Activated naive CD8-positive, alpha-beta T cell treated with anti-CD3 and anti-CD28 coated beads for 36 hours (primary cell): ENCODE measurements around the gene KLK15. TPM values are rescaled to one million over a fixed set of nuclear protein-coding genes. Genes with fewer than 3 reads are reported as not detected.
"Not testable (repeated sequence)": the region's sequence is repeated elsewhere in the genome, so short reads cannot be mapped to it uniquely, and the experiment has no call there.

Experiments used
- DNase-seq: peaks from one replicate; pipeline ENCODE4 v3.0.0; 2021
- H3K27ac Mint-ChIP-seq: one replicate; pipeline ENCODE4 v1.8.0; 2022; ENCODE audit warnings: mild to moderate bottlenecking, moderate library complexity, mixed read lengths
- H3K27me3 Mint-ChIP-seq: one replicate; pipeline ENCODE4 v1.8.0; 2022; ENCODE audit warnings: mild to moderate bottlenecking, mixed read lengths
- H3K36me3 Mint-ChIP-seq: one replicate; pipeline ENCODE4 v1.8.0; 2021; ENCODE audit warnings: mild to moderate bottlenecking, mixed read lengths
- H3K4me1 Mint-ChIP-seq: one replicate; pipeline ENCODE4 v1.8.0; 2021; ENCODE audit warnings: mixed read lengths
- H3K4me3 Mint-ChIP-seq: one replicate; pipeline ENCODE4 v1.8.0; 2022; ENCODE audit warnings: mild to moderate bottlenecking, moderate library complexity, mixed read lengths
- H3K9me3 Mint-ChIP-seq: one replicate; pipeline ENCODE4 v1.8.0; 2022; ENCODE audit warnings: mixed read lengths
- total RNA-seq, 2 experiments: library from RNA; stranded (reverse); gene quantifications; one replicate each; pipeline ENCODE4 v1.2.3, GENCODE V29; 2021

The KLK15 gene
- total RNA-seq, 2 experiments from 2014 or later = not detected

DNA sequence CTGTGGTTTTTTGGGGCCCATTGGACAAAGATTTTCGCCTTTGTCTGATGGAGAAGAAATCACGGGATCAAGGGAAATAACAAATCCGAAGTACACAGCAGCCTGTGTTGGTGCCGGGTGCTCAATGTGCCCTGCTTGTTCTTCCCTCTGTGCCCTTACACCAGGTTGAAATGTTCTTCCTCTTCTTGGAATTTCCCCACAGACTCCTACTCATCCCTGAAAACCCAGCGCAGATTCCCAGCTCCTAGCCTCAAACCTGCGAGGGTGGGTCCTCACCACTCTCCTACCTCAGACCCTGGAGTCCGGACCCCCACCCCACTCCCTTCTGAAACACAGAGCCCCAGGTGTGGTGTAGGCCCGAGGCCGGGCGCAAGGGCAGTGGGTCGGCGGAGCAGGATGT lies 48.0 kb downstream of the KLK15 start:
- no peak overlapping the region for H3K27ac Mint-ChIP-seq
- DNase-seq = no peak
- no peak overlapping the region for H3K4me3 Mint-ChIP-seq
- no peaks in the 10 kb centered on the region for H3K9me3 Mint-ChIP-seq
- H3K4me1 Mint-ChIP-seq = no peaks in the 10 kb centered on the region
- peaks cover 32% of the 10 kb centered on the region for H3K27me3 Mint-ChIP-seq
- no peaks in the 10 kb centered on the region for H3K36me3 Mint-ChIP-seq

DNA sequence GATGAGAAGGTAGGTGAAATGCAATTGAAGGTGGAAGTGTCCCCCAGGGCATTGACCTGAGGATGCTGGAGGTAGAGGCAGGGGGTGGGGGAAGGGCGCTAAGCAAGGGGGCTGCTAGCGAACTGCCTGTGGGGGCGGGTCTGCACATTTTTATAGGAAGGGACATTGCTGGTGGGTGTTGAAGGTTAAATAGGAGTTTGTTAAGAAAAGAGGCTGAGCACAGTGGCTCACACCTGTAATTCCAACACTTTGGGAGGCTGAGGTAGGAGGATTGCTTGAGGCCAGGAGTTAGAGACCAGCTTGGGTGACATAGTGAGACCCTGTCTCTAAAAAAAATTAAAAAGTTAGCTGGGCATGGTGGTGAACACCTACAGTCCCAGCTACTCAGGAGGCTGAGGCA lies 48.7 kb downstream of the KLK15 start:
- no peak for DNase-seq
- no peaks in the 10 kb centered on the region for H3K36me3 Mint-ChIP-seq
- no peak overlapping the region for H3K27ac Mint-ChIP-seq
- no peak overlapping the region for H3K4me3 Mint-ChIP-seq
- no peaks in the 10 kb centered on the region for H3K4me1 Mint-ChIP-seq
- peaks cover 38% of the 10 kb centered on the region for H3K27me3 Mint-ChIP-seq
- H3K9me3 Mint-ChIP-seq = no peaks in the 10 kb centered on the region

DNA sequence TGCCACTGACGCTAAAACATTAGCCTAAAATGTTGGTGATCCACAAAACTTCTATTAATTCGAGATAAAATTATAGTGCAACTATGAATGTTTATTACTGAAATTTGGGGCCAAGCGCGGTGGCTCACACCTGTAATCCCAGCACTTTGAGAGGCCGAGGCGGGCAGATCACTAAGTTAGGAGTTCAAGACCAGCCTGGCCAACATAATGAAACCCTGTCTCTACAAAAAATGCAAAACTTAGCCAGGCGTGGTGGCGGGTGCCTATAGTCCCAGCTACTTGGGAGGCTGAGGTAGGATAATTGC lies 49.6 kb downstream of the KLK15 start:
- H3K9me3 Mint-ChIP-seq, H3K36me3 Mint-ChIP-seq, H3K4me1 Mint-ChIP-seq, H3K4me3 Mint-ChIP-seq, DNase-seq, H3K27ac Mint-ChIP-seq: not testable (repeated sequence)
- H3K27me3 Mint-ChIP-seq = peaks cover 47% of the 10 kb centered on the region

DNA sequence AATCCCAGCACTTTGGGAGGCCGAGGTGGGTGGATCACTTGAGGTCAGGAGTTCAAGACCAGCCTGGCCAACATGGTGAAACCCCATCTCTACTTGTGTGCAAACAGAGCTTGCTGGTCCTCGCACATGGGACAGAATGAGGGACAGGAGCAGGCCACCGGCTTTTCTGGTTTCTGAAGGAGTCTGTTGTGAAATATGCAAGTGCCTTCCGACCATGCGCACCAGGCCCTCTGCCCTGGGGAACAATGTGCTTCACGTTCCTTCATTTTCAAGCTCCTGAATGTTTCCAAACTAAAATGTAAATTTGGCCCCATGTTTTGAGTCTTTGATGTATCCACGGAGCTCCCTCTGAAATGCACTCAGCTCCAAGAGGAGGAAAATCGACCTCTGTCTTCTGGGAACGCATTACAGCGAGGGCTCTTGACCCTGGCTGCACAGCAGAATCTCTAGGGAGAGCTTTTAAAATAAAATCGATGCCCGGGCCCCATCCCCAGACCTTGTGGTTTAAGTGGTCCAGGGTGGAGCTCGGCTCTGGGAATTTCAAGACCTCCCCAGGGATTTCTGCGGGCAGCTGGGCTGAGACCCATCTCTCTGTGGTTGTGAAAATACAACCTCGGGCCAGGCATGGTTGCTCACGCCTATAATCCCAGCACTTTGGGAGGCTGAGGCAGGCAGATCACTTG lies 52.5 kb downstream of the KLK15 start:
- H3K27me3 Mint-ChIP-seq = peaks cover 72% of the 10 kb centered on the region
- H3K27ac Mint-ChIP-seq = no peak overlapping the region
- H3K36me3 Mint-ChIP-seq = no peaks in the 10 kb centered on the region
- DNase-seq = no peak
- no peak overlapping the region for H3K4me3 Mint-ChIP-seq
- H3K9me3 Mint-ChIP-seq = no peaks in the 10 kb centered on the region
- peaks cover 12% of the 10 kb centered on the region for H3K4me1 Mint-ChIP-seq

DNA sequence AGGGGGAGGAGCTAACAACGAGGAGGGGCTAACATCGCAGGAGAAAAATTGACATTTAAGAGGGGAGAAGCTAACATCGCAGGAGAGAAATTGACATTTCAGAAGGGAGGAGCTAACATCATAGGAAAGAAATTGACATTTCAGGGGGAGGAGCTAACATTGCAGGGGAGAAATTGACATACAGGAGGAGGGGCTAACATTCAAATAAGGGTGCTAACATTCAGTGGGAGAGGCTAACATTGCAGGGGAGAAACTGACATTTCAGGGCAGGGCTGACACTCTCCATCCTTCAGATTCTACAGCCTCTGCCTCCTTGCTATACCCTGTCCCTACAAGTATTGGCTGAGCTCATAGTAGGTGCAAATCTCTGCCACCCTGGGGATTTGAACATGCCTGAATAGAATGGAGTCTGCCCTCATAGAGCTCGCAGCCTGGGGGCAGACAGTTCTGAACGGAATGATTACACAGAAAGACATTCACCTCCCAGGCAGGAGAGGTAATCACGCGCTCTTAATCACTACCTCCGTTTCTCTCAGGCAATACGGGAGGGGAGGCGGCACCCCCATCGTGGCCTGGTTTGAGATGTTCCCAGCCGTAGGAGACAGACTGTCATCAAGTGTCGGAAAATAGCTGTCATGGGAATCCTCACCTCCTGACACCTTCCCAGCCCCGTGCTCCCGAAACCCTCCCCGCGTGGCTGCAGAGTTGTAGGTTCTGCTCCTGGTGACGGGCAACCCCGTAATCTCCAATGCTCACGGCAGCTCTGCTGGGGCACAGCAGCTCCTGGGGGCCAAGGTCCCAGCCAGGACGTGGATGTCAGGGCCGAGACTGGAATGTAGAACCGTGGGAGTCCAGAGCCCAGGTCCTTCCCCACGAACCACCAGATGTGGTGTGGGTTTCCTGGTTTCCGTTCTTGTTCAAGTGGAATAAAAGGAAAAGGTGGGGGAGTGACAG lies 53.6 kb downstream of the KLK15 start:
- no peak for DNase-seq
- H3K36me3 Mint-ChIP-seq = no peaks in the 10 kb centered on the region
- peaks cover 12% of the 10 kb centered on the region for H3K4me1 Mint-ChIP-seq
- no peak overlapping the region for H3K27ac Mint-ChIP-seq
- peaks cover 84% of the 10 kb centered on the region for H3K27me3 Mint-ChIP-seq
- H3K4me3 Mint-ChIP-seq = no peak overlapping the region
- H3K9me3 Mint-ChIP-seq = no peaks in the 10 kb centered on the region

DNA sequence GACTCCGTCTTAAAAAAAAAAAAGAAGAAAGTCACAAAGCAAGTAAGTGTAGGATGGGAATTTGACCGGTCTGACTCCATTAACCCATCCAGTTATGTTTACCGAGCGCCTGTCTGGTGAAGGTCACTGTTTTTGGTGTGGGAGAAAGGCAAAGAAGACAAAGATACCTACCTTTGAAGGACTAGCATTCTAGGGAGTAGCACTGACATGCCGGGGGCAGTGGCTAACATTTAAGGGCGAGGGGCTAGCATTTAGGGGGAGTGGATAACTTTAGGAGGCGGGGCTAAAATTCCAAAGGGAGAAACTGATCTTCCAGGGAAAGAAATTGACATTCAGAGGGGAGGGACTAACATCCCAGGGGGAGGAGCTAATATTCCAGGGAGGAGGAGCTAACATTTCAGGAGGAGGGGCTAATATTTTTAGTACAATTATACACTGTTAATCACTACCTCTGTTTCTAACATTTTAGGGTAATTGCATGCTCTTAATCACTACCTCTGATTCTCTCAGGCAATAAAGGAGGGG lies 54.4 kb downstream of the KLK15 start:
- no peak for DNase-seq
- Mint-ChIP-seq H3K9me3 (no peaks in the 10 kb centered on the region), H3K27me3 (peaks cover 90% of the 10 kb centered on the region), H3K4me1 (peaks cover 12% of the 10 kb centered on the region), H3K4me3 (no peak overlapping the region), H3K27ac (no peak overlapping the region), H3K36me3 (no peaks in the 10 kb centered on the region)

DNA sequence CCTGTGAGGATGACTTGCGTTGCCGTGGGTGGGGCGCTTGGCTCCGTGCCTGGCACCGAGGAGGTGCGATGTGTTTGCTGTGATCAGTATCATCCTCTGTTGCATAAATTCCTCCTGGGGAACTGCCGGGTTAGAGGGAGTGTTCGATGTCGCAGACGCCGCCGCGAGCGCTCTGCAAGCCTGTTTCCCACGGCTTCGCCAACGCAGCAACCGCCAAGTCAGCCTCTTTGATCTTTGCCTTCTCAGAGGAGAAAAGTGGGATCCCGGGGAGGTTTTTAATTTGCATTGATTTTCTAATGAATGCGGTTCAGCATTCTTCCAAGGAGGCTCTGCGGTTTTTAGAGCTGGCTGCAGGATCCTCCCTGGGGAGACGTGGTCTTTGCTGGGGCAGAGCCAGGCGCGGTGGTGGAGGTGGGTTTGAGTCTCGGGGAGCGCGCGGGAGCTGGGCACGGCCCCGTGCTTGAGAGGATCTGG lies 55.5 kb downstream of the KLK15 start:
- Mint-ChIP-seq H3K27ac (no peak overlapping the region), H3K4me3 (no peak overlapping the region), H3K36me3 (no peaks in the 10 kb centered on the region), H3K9me3 (no peaks in the 10 kb centered on the region), H3K4me1 (peaks cover 12% of the 10 kb centered on the region), H3K27me3 (peaks cover 84% of the 10 kb centered on the region)
- no peak for DNase-seq

DNA sequence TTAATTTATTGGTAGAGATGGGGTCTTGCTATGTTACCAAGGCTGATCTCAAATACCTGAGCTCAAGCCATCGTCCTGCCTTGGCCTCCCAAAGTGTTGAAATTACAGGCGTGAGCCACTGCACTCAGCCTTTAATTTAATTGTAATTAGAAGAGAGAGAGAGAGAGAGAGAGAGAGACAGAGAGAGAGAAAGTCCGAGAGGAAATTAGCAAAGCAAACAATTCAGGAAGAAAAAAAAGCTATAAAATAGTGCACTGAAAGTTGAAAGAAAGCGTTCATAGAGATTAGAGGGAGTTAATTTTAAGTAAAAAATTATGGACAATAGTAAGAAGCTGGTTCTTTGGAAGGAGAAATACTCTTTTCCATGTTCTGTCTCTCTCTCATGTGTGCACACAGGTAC lies 56.1 kb downstream of the KLK15 start:
- no peak overlapping the region for H3K4me3 Mint-ChIP-seq
- no peaks in the 10 kb centered on the region for H3K9me3 Mint-ChIP-seq
- H3K27ac Mint-ChIP-seq = no peak overlapping the region
- H3K4me1 Mint-ChIP-seq = peaks cover 12% of the 10 kb centered on the region
- no peaks in the 10 kb centered on the region for H3K36me3 Mint-ChIP-seq
- no peak for DNase-seq
- peaks cover 84% of the 10 kb centered on the region for H3K27me3 Mint-ChIP-seq

DNA sequence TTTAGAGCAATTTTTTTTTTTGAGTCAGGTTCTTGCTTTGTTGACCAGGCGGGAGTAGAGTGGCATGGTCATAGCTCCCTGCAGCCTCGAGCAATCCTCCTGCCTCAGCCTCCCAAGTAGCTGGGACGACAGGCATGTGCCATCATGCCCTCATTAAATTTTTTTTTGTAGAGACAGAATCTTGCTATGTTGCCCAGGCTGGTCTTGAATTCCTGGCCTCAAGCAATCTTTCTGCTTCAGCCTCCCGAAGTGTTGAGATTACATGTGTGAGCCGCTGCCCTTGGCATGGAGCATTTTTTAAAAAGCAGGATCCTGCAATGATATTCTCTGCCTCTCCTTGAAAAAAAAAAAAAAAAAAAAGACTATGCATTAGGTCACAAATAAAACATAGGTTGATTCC lies 57.2 kb downstream of the KLK15 start:
- Mint-ChIP-seq H3K4me1 (peaks cover 12% of the 10 kb centered on the region), H3K27ac (no peak overlapping the region), H3K9me3 (no peaks in the 10 kb centered on the region), H3K4me3 (no peak overlapping the region), H3K36me3 (no peaks in the 10 kb centered on the region), H3K27me3 (peaks cover 73% of the 10 kb centered on the region)
- DNase-seq = no peak

Other genes with a start within 250 kb of the KLK15 start
- 1 to 10 TPM; 1.4 to 1.9 TPM for gene SYT3, start 193.7 kb downstream of the KLK15 start, total RNA-seq
- gene C19orf81, start 184.1 kb downstream of the KLK15 start, total RNA-seq = 1 to 10 TPM; 2.6 to 2.9 TPM
- under 1 TPM; 0.04 to 0.12 TPM for gene SHANK1, start 113.8 kb downstream of the KLK15 start, total RNA-seq
- 1 to 10 TPM; 2.2 to 3.1 TPM for gene CLEC11A, start 110.2 kb downstream of the KLK15 start, total RNA-seq
- not detected for gene GPR32, start 63.1 kb downstream of the KLK15 start, total RNA-seq
- not detected for gene ACP4, start 43.2 kb downstream of the KLK15 start, total RNA-seq
- 1 to 10 TPM in 1 of 2 experiments, under 1 TPM in 1; 0.60 to 1.1 TPM for gene KLK1, start 9.8 kb downstream of the KLK15 start, total RNA-seq
- not detected for gene KLK3, start 21.3 kb upstream of the KLK15 start, total RNA-seq
- gene KLK2, start 39.9 kb upstream of the KLK15 start, total RNA-seq = under 1 TPM; 0.38 to 0.45 TPM
- not detected for gene KLK4, start 77.8 kb upstream of the KLK15 start, total RNA-seq
- gene KLK5, start 119.5 kb upstream of the KLK15 start, total RNA-seq = not detected
- not detected for gene KLK6, start 136.0 kb upstream of the KLK15 start, total RNA-seq
- gene KLK7, start 150.3 kb upstream of the KLK15 start, total RNA-seq = not detected
- gene KLK8, start 168.0 kb upstream of the KLK15 start, total RNA-seq = not detected
- gene KLK10, start 186.1 kb upstream of the KLK15 start, total RNA-seq = not detected
- not detected for gene KLK11, start 193.0 kb upstream of the KLK15 start, total RNA-seq
- gene KLK12, start 201.4 kb upstream of the KLK15 start, total RNA-seq = not detected
- not detected for gene KLK13, start 231.5 kb upstream of the KLK15 start, total RNA-seq
- gene KLK14, start 249.3 kb upstream of the KLK15 start, total RNA-seq = under 1 TPM; 0.30 to 0.31 TPM